Transverse colon (tissue), 4 donors: ENCODE results near the gene ERF. TPM values are rescaled to one million over a fixed set of nuclear protein-coding genes. Genes with fewer than 3 reads are reported as not detected.

Experiments
- DNase-seq: peaks from one replicate; pipeline ENCODE4 v3.0.0-alpha.2; 2019
- H3K27ac ChIP-seq, 4 donors: fragments of 200-600 bp; sonication (generic); 2 replicates each; pipeline ENCODE4 v1.5.1; 2016 to 2018; ENCODE audit warnings: inconsistent platforms in 4 of 4
- H3K27me3 ChIP-seq: fragments of 200-600 bp; sonication (generic); 2 replicates; pipeline ENCODE4 v1.5.1; 2017; ENCODE audit warnings: inconsistent platforms
- H3K36me3 ChIP-seq, 4 donors: fragments of 200-600 bp; sonication (generic); 2 replicates each; pipeline ENCODE4 v1.5.1; 2017 to 2019; ENCODE audit warnings: inconsistent platforms in 4 of 4
- H3K4me1 ChIP-seq, 4 donors: fragments of 200-600 bp; sonication (generic); 2 replicates each; pipeline ENCODE4 v1.5.1; 2017 to 2020; ENCODE audit warnings: inconsistent platforms in 4 of 4
- H3K4me3 ChIP-seq, 4 donors: fragments of 200-600 bp; sonication (generic); 1 replicate in 1 of 4; 2 replicates in 3 of 4; pipeline versions ENCODE4 v1.5.1 to v1.6.1; 2017 to 2019; ENCODE audit warnings: inconsistent platforms in 4 of 4
- H3K9me3 ChIP-seq, 2 donors: fragments of 200-600 bp; sonication (generic); 2 replicates each; pipeline ENCODE4 v1.5.1; 2017 to 2019; ENCODE audit warnings: inconsistent platforms in 2 of 2
- CTCF ChIP-seq, 5 experiments: fragments of 200-600 bp in 3 of 5; fragments of 450-650 bp in 2 of 5; sonication (generic) in 3 of 5; IDR thresholded peaks; 1 replicate in 2 of 5; 2 replicates in 3 of 5; pipeline ENCODE4 v1.5.1; 2016 to 2017; ENCODE audit warnings: antibody characterized with exemption in 5 of 5, inconsistent platforms in 3 of 5, mild to moderate bottlenecking in 2 of 5, moderate library complexity in 1 of 5
- EP300 ChIP-seq: sonication (generic); formaldehyde crosslinking; IDR thresholded peaks from one replicate; pipeline ENCODE4 v1.6.1; 2017; ENCODE audit warnings: antibody characterized with exemption, low read depth
- POLR2A ChIP-seq: fragments of 450-650 bp; IDR thresholded peaks from one replicate; pipeline ENCODE4 v1.6.1; 2016; ENCODE audit warnings: antibody characterized with exemption, mild to moderate bottlenecking, moderate library complexity
- POLR2AphosphoS5 ChIP-seq, 3 donors: sonication (generic); formaldehyde crosslinking; IDR thresholded peaks; one replicate each; pipeline ENCODE4 v1.6.1; 2016; ENCODE audit warnings: antibody characterized with exemption in 3 of 3
- WGBS, 2 donors: methylation state at CpG; one replicate each; pipeline ENCODE4 v1.1.5; 2018; ENCODE audit warnings: low coverage in 1 of 2; 5-methylcytosine and 5-hydroxymethylcytosine counted together
- in situ Hi-C, 4 donors: fragments of 200-750 bp; cut with MboI; loops; one replicate each; pipeline versions ENCODE4 v1.15.0 to v1.15.1; 2017; ENCODE audit warnings: low sequenced_read_pairs in 3 of 4, low pct_ligation_motif_present in 1 of 4, low pct_unique_long_range_greater_than_20kb in 1 of 4
- intact Hi-C: fragments of 100-400 bp; cut with DNase I; formaldehyde crosslinking; loops from one replicate; pipeline ENCODE4 v1.15.1; 2023; ENCODE audit warnings: low total_unique reads
- total RNA-seq, 4 donors: library from RNA; depleted of rRNA; stranded (reverse); fragments of >200 nt; gene quantifications; one replicate each; pipeline ENCODE4 v1.1.0, GENCODE V29; 2016

The ERF gene
- total RNA-seq, 4 donors from 2014 or later, result 20.9 to 67.3 (median 30.5) TPM

DNA sequence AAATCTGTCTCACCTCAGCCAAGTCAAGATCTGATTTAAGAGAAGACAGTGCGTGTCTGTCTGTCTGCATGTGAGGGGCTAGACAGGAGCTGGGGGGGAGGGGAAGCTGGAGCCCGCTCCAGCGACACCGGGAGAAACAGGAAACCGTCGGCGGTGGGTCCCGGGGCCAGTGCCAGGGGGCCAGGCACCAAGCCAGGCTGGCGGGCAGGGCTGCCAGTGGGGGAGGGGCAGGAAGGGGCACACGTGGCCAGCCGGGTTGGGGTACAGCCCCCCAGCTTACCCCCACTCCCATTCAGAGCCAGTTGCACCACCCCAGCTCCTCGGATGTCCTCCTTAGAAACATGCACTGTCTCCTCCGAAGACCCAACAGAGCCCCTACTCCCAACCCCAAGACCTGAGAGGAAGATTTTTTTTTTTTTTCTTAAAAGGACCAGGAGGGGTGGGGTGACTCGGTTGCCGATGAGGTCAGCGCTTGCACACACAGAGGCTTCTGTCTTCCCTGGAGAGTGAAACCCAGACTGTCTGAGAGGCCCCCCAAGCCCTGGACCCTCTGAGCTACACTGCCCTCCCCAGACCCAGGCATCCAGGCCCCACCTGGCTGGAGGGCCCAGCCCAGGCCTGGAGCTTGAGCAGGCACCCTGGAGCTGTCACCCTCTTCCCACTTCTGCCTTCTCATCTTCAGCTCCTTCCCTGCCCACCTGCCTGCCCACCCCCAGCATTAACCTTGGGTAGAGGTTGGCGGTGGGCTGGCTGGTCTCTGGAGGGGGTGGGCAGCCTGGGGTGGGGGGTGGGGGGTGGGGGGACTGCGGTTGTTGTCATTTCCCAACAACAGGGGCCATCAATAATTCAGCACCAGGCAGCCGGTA is 4.0 kb downstream of the ERF start:
- DNase-seq, result no peak
- Histone ChIP-seq H3K9me3 (no peaks in the 10 kb centered on the region), H3K4me3 (peak overlapping the region in 1 of 4 donors; percentile 13), H3K4me1 (peaks cover 31 to 46% (median 40%) of the 10 kb centered on the region in 4 donors), H3K27me3 (no peaks in the 10 kb centered on the region), H3K36me3 (peaks cover 0 to 11% (median 3%) of the 10 kb centered on the region in 4 donors), H3K27ac (peak overlapping the region; percentile 97 to 100 (median 99))
- WGBS, 2 donors, result 38 to 60% methylated on average over 5 to 19 of the region's 19 CpGs
- TF ChIP-seq EP300 (no peak), CTCF (IDR thresholded peaks at IDR 0.05) (no peak), POLR2AphosphoS5 (IDR thresholded peaks at IDR 0.05) (no peak), POLR2A (no peak)
- intact Hi-C loops, result no loop called here
- in situ Hi-C loops, result no loop called here

DNA sequence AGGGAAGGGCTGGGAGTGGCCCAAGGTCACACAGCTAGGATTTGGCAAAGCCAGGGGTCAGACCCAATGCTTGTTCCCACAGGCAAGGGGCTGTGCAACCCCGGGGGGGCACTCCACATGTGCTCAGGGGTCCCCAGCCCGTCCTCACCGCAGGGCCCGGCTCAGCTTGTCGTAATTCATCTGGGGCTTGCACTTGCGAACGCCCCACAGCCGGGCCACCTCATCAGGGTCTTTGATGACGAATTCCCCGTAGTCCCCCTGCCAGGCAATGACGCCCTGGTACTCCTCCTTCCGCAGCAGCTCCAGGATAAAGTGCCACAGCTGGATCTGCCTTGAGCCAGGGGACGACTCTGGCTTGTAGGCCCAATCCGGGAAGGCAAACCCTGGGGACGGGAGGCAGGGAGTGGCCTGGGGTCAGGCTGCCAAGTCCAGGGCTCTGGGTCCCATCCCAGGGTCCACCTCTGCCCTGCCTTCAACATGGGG is 4.7 kb downstream of the ERF start:
- Histone ChIP-seq H3K4me3 (peak overlapping the region in 1 of 4 donors; percentile 13), H3K9me3 (no peaks in the 10 kb centered on the region), H3K4me1 (peaks cover 31 to 44% (median 38%) of the 10 kb centered on the region in 4 donors), H3K36me3 (peaks cover 0 to 11% (median 3%) of the 10 kb centered on the region in 4 donors), H3K27ac (peak overlapping the region; percentile 97 to 100 (median 99)), H3K27me3 (no peaks in the 10 kb centered on the region)
- no peak for TF ChIP-seq EP300
- TF ChIP-seq POLR2AphosphoS5 (IDR thresholded peaks at IDR 0.05), result no peak
- no peak for TF ChIP-seq POLR2A
- in situ Hi-C loops, result no loop called here
- DNase-seq, result no peak
- intact Hi-C loops, result no loop called here
- WGBS, 2 donors, result 85% methylated on average over 15 of the region's 15 CpGs; no CpG with 5 or more reads in 1 of the 2 donors

GRCh38 chr19:42249769-42250168 is 5.2 kb downstream of the ERF start:
- in situ Hi-C loops, result no loop called here
- Histone ChIP-seq H3K9me3 (no peaks in the 10 kb centered on the region), H3K27ac (peak overlapping the region; percentile 97 to 100 (median 99)), H3K27me3 (no peaks in the 10 kb centered on the region), H3K4me1 (peaks cover 31 to 48% (median 43%) of the 10 kb centered on the region in 4 donors), H3K4me3 (no peak overlapping the region), H3K36me3 (peaks cover 0 to 11% (median 3%) of the 10 kb centered on the region in 4 donors)
- DNase-seq, result no peak
- intact Hi-C loops, result no loop called here
- no peak for TF ChIP-seq EP300
- no peak for TF ChIP-seq CTCF (IDR thresholded peaks at IDR 0.05)
- no peak for TF ChIP-seq POLR2AphosphoS5 (IDR thresholded peaks at IDR 0.05)
- TF ChIP-seq POLR2A, result no peak
- 73 to 78% methylated on average over 3 to 6 of the region's 6 CpGs for WGBS, 2 donors

DNA sequence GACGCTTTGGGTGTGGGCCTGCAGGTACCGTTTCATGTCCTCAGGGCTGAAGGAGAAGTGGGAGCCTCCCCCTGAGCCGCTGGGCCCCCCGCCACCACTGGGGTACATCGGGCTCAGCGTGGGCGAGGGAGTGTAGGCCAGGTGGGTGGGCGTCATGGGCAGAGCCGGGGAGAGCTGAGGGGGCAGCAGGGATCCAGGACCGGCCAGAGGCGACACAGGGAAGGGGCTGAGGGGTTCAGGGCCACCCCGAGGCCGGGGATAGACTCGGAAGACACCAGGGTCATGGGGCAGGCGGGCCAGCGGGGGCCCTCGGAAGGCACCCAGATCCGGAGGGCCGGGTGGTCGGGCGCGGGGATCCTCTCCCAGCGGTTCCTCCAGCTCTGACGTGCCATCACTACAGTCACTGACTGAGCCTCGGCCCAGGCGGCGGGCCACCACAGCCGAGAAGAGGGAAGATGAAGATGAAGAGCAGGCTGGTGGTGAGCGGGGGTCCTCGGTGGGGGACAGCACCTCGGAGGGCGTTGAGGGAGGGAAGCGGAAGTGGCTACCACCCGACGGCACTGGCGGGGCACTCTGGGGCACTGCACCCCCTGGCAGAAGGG is 5.7 kb downstream of the ERF start:
- in situ Hi-C loops (no loop called here), intact Hi-C loops (no loop called here)
- H3K9me3 ChIP-seq, result no peaks in the 10 kb centered on the region
- H3K27me3 ChIP-seq, result no peaks in the 10 kb centered on the region
- H3K27ac ChIP-seq, result peak overlapping the region in 1 of 4 donors; percentile 24
- no peak overlapping the region for H3K4me3 ChIP-seq
- H3K4me1 ChIP-seq, result peaks cover 31 to 49% (median 43%) of the 10 kb centered on the region in 4 donors
- TF ChIP-seq CTCF (IDR thresholded peaks at IDR 0.05), result no peak
- no peak for TF ChIP-seq POLR2AphosphoS5 (IDR thresholded peaks at IDR 0.05)
- no peak for TF ChIP-seq EP300
- no peak for TF ChIP-seq POLR2A
- DNase-seq, result no peak
- WGBS, 2 donors, result 90 to 100% methylated on average over 3 to 36 of the region's 36 CpGs
- H3K36me3 ChIP-seq, result peaks cover 0 to 11% (median 3%) of the 10 kb centered on the region in 4 donors
